Right kidney (tissue), 1 donor: ENCODE data around the gene OTC.

Experiments
- DNase-seq: peaks from one replicate; pipeline ENCODE4 v3.0.0-alpha.2; 2016

Gene OTC

GRCh38 chrX:38468563-38469157 lies 116.3 kb downstream of the OTC start:
- no peak for DNase-seq
